Adrenal gland (tissue), 5 donors: ENCODE results near the gene TCF15.

Source experiments
- CTCF ChIP-seq, 6 experiments: fragments of 450-650 bp in 4 of 6; fragments of 200-600 bp in 2 of 6; sonication (generic) in 1 of 6; IDR thresholded peaks; 1 replicate in 5 of 6; 2 replicates in 1 of 6; pipeline versions ENCODE4 v1.5.1 to v1.8.0; 2016 to 2021; ENCODE audit warnings: antibody characterized with exemption in 6 of 6, mild to moderate bottlenecking in 2 of 6, moderate library complexity in 1 of 6
- POLR2A ChIP-seq, 2 donors: fragments of 450-650 bp; IDR thresholded peaks; one replicate each; pipeline ENCODE4 v1.6.1; 2017; ENCODE audit warnings: antibody characterized with exemption in 2 of 2, mild to moderate bottlenecking in 2 of 2, moderate library complexity in 1 of 2
- donor health status: DM: no; HTN: no; CAD: no.

- no peak for TF ChIP-seq POLR2A (IDR thresholded peaks at IDR 0.05)
- no peak for TF ChIP-seq CTCF (IDR thresholded peaks at IDR 0.05)
Observed at GRCh38 chr20:597560-597959, 12.5 kb downstream of the TCF15 start.
